Measurements from ENCODE around the gene ANXA2.

ANXA2 gene

GRCh38 chr15:60397772-60398445, at the start of gene ANXA2:
Gene ANXA2 (minus strand): TSS chr15:60397986. CDS start chr15:60386075, 11,911 bp downstream.
- ATAC-seq (peak; percentile 89), DNase-seq (peak; percentile 78 to 82)
- Mint-ChIP-seq H3K4me3 (peak within 1 kb of the TSS; percentile 83 to 93), H3K9me3 (no peaks in the 10 kb centered on the region), H3K27ac (peak within 1 kb of the TSS; percentile 88 to 97), H3K4me1 (peaks cover 42% of the 10 kb centered on the region), H3K27me3 (no peaks in the 10 kb centered on the region)

GRCh38 chr15:60444289-60444912, 46.6 kb upstream of the ANXA2 start:
- H3K9me3 Mint-ChIP-seq, result no peaks in the 10 kb centered on the region
- no peaks in the 10 kb centered on the region for H3K27me3 Mint-ChIP-seq
- H3K4me1 Mint-ChIP-seq, result no peaks in the 10 kb centered on the region
- H3K27ac Mint-ChIP-seq, result no peak overlapping the region
- no peak overlapping the region for H3K4me3 Mint-ChIP-seq
- ATAC-seq (no peak), DNase-seq (no peak)

GRCh38 chr15:60442763-60443162, 45.0 kb upstream of the ANXA2 start:
- Mint-ChIP-seq H3K27ac (no peak overlapping the region), H3K4me3 (no peak overlapping the region), H3K9me3 (no peaks in the 10 kb centered on the region), H3K4me1 (no peaks in the 10 kb centered on the region), H3K27me3 (no peaks in the 10 kb centered on the region)
- DNase-seq (no peak), ATAC-seq (no peak)

GRCh38 chr15:60442031-60442650, 44.4 kb upstream of the ANXA2 start:
- no peak for ATAC-seq
- peak overlapping the region; percentile 19 to 61 for H3K27ac Mint-ChIP-seq

GRCh38 chr15:60441331-60441730, 43.5 kb upstream of the ANXA2 start:
- Mint-ChIP-seq H3K4me1 (no peaks in the 10 kb centered on the region), H3K9me3 (no peaks in the 10 kb centered on the region), H3K27me3 (no peaks in the 10 kb centered on the region), H3K4me3 (no peak overlapping the region), H3K27ac (no peak overlapping the region)
- ATAC-seq (no peak), DNase-seq (no peak)

More at GRCh38 chr15:60442031-60442650, 44.4 kb upstream of the ANXA2 start:
- Mint-ChIP-seq H3K9me3 (no peaks in the 10 kb centered on the region), H3K4me3 (no peak overlapping the region), H3K27me3 (no peaks in the 10 kb centered on the region), H3K4me1 (no peaks in the 10 kb centered on the region)
- DNase-seq, result no peak

GRCh38 chr15:60438646-60439045, 40.9 kb upstream of the ANXA2 start:
- H3K4me1 Mint-ChIP-seq, result no peaks in the 10 kb centered on the region
- ATAC-seq, result no peak

GRCh38 chr15:60428935-60429334, 31.1 kb upstream of the ANXA2 start:
- Mint-ChIP-seq H3K27ac (no peak overlapping the region), H3K9me3 (no peaks in the 10 kb centered on the region), H3K27me3 (no peaks in the 10 kb centered on the region), H3K4me3 (no peak overlapping the region), H3K4me1 (peaks cover 5% of the 10 kb centered on the region)
- ATAC-seq, result no peak
- no peak for DNase-seq

More at GRCh38 chr15:60438646-60439045, 40.9 kb upstream of the ANXA2 start:
- no peak overlapping the region for H3K27ac Mint-ChIP-seq
- no peak overlapping the region for H3K4me3 Mint-ChIP-seq
- no peaks in the 10 kb centered on the region for H3K9me3 Mint-ChIP-seq
- no peak for DNase-seq
- no peaks in the 10 kb centered on the region for H3K27me3 Mint-ChIP-seq

- no peaks in the 10 kb centered on the region for H3K27me3 Mint-ChIP-seq
- peaks cover 9% of the 10 kb centered on the region for H3K4me1 Mint-ChIP-seq
- DNase-seq, result no peak
- H3K27ac Mint-ChIP-seq, result no peak overlapping the region
- no peak overlapping the region for H3K4me3 Mint-ChIP-seq
- ATAC-seq, result no peak
- no peaks in the 10 kb centered on the region for H3K9me3 Mint-ChIP-seq
These were observed 29.2 kb upstream of the ANXA2 start for GRCh38 chr15:60426870-60427508.

- Mint-ChIP-seq H3K27me3 (no peaks in the 10 kb centered on the region), H3K4me3 (no peak overlapping the region), H3K4me1 (peaks cover 9% of the 10 kb centered on the region), H3K27ac (no peak overlapping the region), H3K9me3 (no peaks in the 10 kb centered on the region)
- ATAC-seq (no peak), DNase-seq (no peak)
These were observed 27.7 kb upstream of the ANXA2 start for GRCh38 chr15:60425461-60425860.

- H3K27ac Mint-ChIP-seq, result peak overlapping the region; percentile 10 to 83
These were observed 26.2 kb upstream of the ANXA2 start for GRCh38 chr15:60424006-60424405.

GRCh38 chr15:60423537-60423936, 25.8 kb upstream of the ANXA2 start:
- Mint-ChIP-seq H3K9me3 (no peaks in the 10 kb centered on the region), H3K4me1 (peaks cover 9% of the 10 kb centered on the region), H3K27me3 (no peaks in the 10 kb centered on the region), H3K27ac (no peak overlapping the region), H3K4me3 (no peak overlapping the region)
- DNase-seq, result no peak
- ATAC-seq, result no peak

More at GRCh38 chr15:60424006-60424405, 26.2 kb upstream of the ANXA2 start:
- Mint-ChIP-seq H3K4me1 (peaks cover 9% of the 10 kb centered on the region), H3K4me3 (no peak overlapping the region), H3K9me3 (no peaks in the 10 kb centered on the region), H3K27me3 (no peaks in the 10 kb centered on the region)
- ATAC-seq, result no peak
- no peak for DNase-seq

GRCh38 chr15:60421544-60421943, 23.8 kb upstream of the ANXA2 start:
- no peak for ATAC-seq
- H3K4me3 Mint-ChIP-seq, result no peak overlapping the region
- H3K9me3 Mint-ChIP-seq, result no peaks in the 10 kb centered on the region
- no peak overlapping the region for H3K27ac Mint-ChIP-seq
- DNase-seq, result no peak
- peaks cover 9% of the 10 kb centered on the region for H3K4me1 Mint-ChIP-seq
- no peaks in the 10 kb centered on the region for H3K27me3 Mint-ChIP-seq

- H3K27ac Mint-ChIP-seq, result no peak overlapping the region
- H3K4me1 Mint-ChIP-seq, result peaks cover 9% of the 10 kb centered on the region
- H3K9me3 Mint-ChIP-seq, result no peaks in the 10 kb centered on the region
- DNase-seq (no peak), ATAC-seq (no peak)
- no peaks in the 10 kb centered on the region for H3K27me3 Mint-ChIP-seq
- H3K4me3 Mint-ChIP-seq, result no peak overlapping the region
These were observed 22.5 kb upstream of the ANXA2 start for GRCh38 chr15:60420203-60420716.

- H3K27me3 Mint-ChIP-seq, result no peaks in the 10 kb centered on the region
- H3K4me3 Mint-ChIP-seq, result no peak overlapping the region
- H3K27ac Mint-ChIP-seq, result no peak overlapping the region
- no peak for DNase-seq
- ATAC-seq, result no peak
- peaks cover 9% of the 10 kb centered on the region for H3K4me1 Mint-ChIP-seq
- H3K9me3 Mint-ChIP-seq, result no peaks in the 10 kb centered on the region
These were observed 22.0 kb upstream of the ANXA2 start for GRCh38 chr15:60419753-60420152.

- ATAC-seq (no peak), DNase-seq (no peak)
- no peak overlapping the region for H3K4me3 Mint-ChIP-seq
- no peaks in the 10 kb centered on the region for H3K9me3 Mint-ChIP-seq
- no peak overlapping the region for H3K27ac Mint-ChIP-seq
- no peaks in the 10 kb centered on the region for H3K4me1 Mint-ChIP-seq
- no peaks in the 10 kb centered on the region for H3K27me3 Mint-ChIP-seq
These were observed 20.3 kb upstream of the ANXA2 start for GRCh38 chr15:60418096-60418495.

- H3K4me1 Mint-ChIP-seq, result no peaks in the 10 kb centered on the region
- H3K9me3 Mint-ChIP-seq, result no peaks in the 10 kb centered on the region
- DNase-seq (no peak), ATAC-seq (no peak)
- no peak overlapping the region for H3K4me3 Mint-ChIP-seq
- peak overlapping the region in 1 of 2 donors; percentile 17 for H3K27ac Mint-ChIP-seq
- H3K27me3 Mint-ChIP-seq, result no peaks in the 10 kb centered on the region
These were observed 19.3 kb upstream of the ANXA2 start for GRCh38 chr15:60417112-60417511.

All from stimulated activated naive CD8-positive, alpha-beta T cell treated with anti-CD3 and anti-CD28 coated beads, Interleukin-15, amount 100 ng/mL, for 72 hours (primary cell).